H9 (cell line): Measurements from ENCODE around the gene PGLYRP2. TPM values are rescaled to one million over a fixed set of nuclear protein-coding genes. Genes with fewer than 3 reads are reported as not detected.

Experiments
- DNase-seq: peaks from one replicate; pipeline ENCODE4 v3.0.0-alpha.2; 2017
- H2AFZ ChIP-seq: one replicate; pipeline ENCODE4 v1.6.1; 2013; ENCODE audit warnings: mild to moderate bottlenecking, low read length, control low read depth, moderate library complexity
- H2AK5ac ChIP-seq: 2 replicates; pipeline ENCODE4 v1.6.1; 2013; ENCODE audit warnings: low read length, control low read depth, mixed read lengths; ENCODE audit not compliant: insufficient read length
- H2BK120ac ChIP-seq: one replicate; pipeline ENCODE4 v1.6.1; 2013; ENCODE audit warnings: low read depth, mild to moderate bottlenecking, low read length, control low read depth, inconsistent platforms; ENCODE audit not compliant: poor library complexity, severe bottlenecking
- H2BK12ac ChIP-seq: 2 replicates; pipeline ENCODE4 v1.6.1; 2013; ENCODE audit warnings: low read length, control low read depth, mixed read lengths, low read depth; ENCODE audit not compliant: insufficient read length
- H2BK15ac ChIP-seq: 2 replicates; pipeline ENCODE4 v1.6.1; 2013; ENCODE audit warnings: low read depth, low read length, control low read depth
- H2BK20ac ChIP-seq: one replicate; pipeline ENCODE4 v1.6.1; 2013; ENCODE audit warnings: low read depth, mild to moderate bottlenecking, low read length, control low read depth, inconsistent platforms; ENCODE audit not compliant: poor library complexity, severe bottlenecking
- H2BK5ac ChIP-seq: 2 replicates; pipeline ENCODE4 v1.6.1; 2013; ENCODE audit warnings: low read length, control low read depth, mixed read lengths; ENCODE audit not compliant: insufficient read length
- H3K14ac ChIP-seq: 2 replicates; pipeline ENCODE4 v1.6.1; 2013; ENCODE audit warnings: low read length, control low read depth; ENCODE audit not compliant: insufficient read depth
- H3K18ac ChIP-seq: 2 replicates; pipeline ENCODE4 v1.6.1; 2013; ENCODE audit warnings: low read depth, mild to moderate bottlenecking, mixed read lengths, low read length, control low read depth; ENCODE audit not compliant: insufficient read length
- H3K23ac ChIP-seq: 2 replicates; pipeline ENCODE4 v1.6.1; 2013; ENCODE audit warnings: low read length, control low read depth, mixed read lengths, low read depth; ENCODE audit not compliant: insufficient read length
- H3K23me2 ChIP-seq: 2 replicates; pipeline ENCODE4 v1.6.1; 2013; ENCODE audit warnings: low read depth, mild to moderate bottlenecking, mixed read lengths, low read length, control low read depth; ENCODE audit not compliant: insufficient read length, poor library complexity, severe bottlenecking
- H3K27ac ChIP-seq: 2 replicates; pipeline ENCODE4 v1.5.1; 2013; ENCODE audit warnings: low read length, control low read depth, mixed read lengths, low read depth; ENCODE audit not compliant: insufficient read length
- H3K27me3 ChIP-seq: 2 replicates; pipeline ENCODE4 v1.6.1; 2013; ENCODE audit warnings: low read length, control low read depth, inconsistent platforms; ENCODE audit not compliant: insufficient read depth
- H3K4ac ChIP-seq: 2 replicates; pipeline ENCODE4 v1.6.1; 2013; ENCODE audit warnings: low read depth, mild to moderate bottlenecking, control low read depth, inconsistent platforms, low read length, moderate library complexity
- H3K4me1 ChIP-seq: 2 replicates; pipeline ENCODE4 v1.6.1; 2013; ENCODE audit warnings: low read length, control low read depth, inconsistent platforms; ENCODE audit not compliant: insufficient read depth
- H3K4me2 ChIP-seq: 2 replicates; pipeline ENCODE4 v1.6.1; 2013; ENCODE audit warnings: low read length, control low read depth, mixed read lengths; ENCODE audit not compliant: insufficient read length, insufficient read depth
- H3K56ac ChIP-seq: 2 replicates; pipeline ENCODE4 v1.6.1; 2013; ENCODE audit warnings: low read depth, mild to moderate bottlenecking, mixed read lengths, low read length, control low read depth; ENCODE audit not compliant: insufficient read length
- H3K79me1 ChIP-seq: 2 replicates; pipeline ENCODE4 v1.6.1; 2013; ENCODE audit warnings: low read depth, mild to moderate bottlenecking, moderate library complexity, low read length, control low read depth, inconsistent platforms; ENCODE audit not compliant: insufficient read depth, poor library complexity, severe bottlenecking
- H3K79me2 ChIP-seq: 2 replicates; pipeline ENCODE4 v1.6.1; 2013; ENCODE audit warnings: low read length, control low read depth, inconsistent platforms; ENCODE audit not compliant: insufficient read depth
- H3K9ac ChIP-seq: 2 replicates; pipeline ENCODE4 v1.6.1; 2013; ENCODE audit warnings: low read length, control low read depth, mixed read lengths; ENCODE audit not compliant: insufficient read length; ENCODE audit errors: extremely low read depth
- H3K9me3 ChIP-seq: one replicate; pipeline ENCODE4 v1.6.1; 2013; ENCODE audit warnings: low read depth, low read length, inconsistent platforms; ENCODE audit not compliant: control insufficient read depth
- H3T11ph ChIP-seq: one replicate; pipeline ENCODE4 v1.6.1; 2013; ENCODE audit warnings: mild to moderate bottlenecking, low read length, control low read depth, inconsistent platforms
- H4K20me1 ChIP-seq: one replicate; pipeline ENCODE4 v1.6.1; 2013; ENCODE audit not compliant: control insufficient read depth, insufficient read length, insufficient read depth
- H4K5ac ChIP-seq: 2 replicates; pipeline ENCODE4 v1.6.1; 2013; ENCODE audit warnings: low read depth, mild to moderate bottlenecking, mixed read lengths, low read length, control low read depth; ENCODE audit not compliant: insufficient read length
- H4K8ac ChIP-seq: replicated peaks from 2 replicates; pipeline ENCODE4 v1.6.1; 2013; ENCODE audit warnings: low read length, control low read depth, mixed read lengths, low read depth; ENCODE audit not compliant: insufficient read length
- H4K91ac ChIP-seq: 2 replicates; pipeline ENCODE4 v1.6.1; 2013; ENCODE audit warnings: low read depth, mild to moderate bottlenecking, moderate library complexity, mixed read lengths, low read length, control low read depth; ENCODE audit not compliant: insufficient read length
- H3K27ac Mint-ChIP-seq, 3 experiments: 2 replicates in 2 of 3; 3 replicates in 1 of 3; pipeline ENCODE4 v1.8.0; 2020 to 2021; ENCODE audit warnings: mixed read lengths in 3 of 3, mild to moderate bottlenecking in 1 of 3, moderate library complexity in 1 of 3
- H3K27me3 Mint-ChIP-seq: 2 replicates; pipeline ENCODE4 v1.8.0; 2021; ENCODE audit warnings: low read depth, mild to moderate bottlenecking, moderate library complexity, mixed read lengths
- H3K36me3 Mint-ChIP-seq, 3 experiments: 2 replicates in 2 of 3; 3 replicates in 1 of 3; pipeline ENCODE4 v1.8.0; 2020 to 2021; ENCODE audit warnings: low read depth in 3 of 3, mixed read lengths in 3 of 3; ENCODE audit not compliant: insufficient read depth in 1 of 3
- H3K4me1 Mint-ChIP-seq, 2 experiments: 2 replicates each; pipeline ENCODE4 v1.8.0; 2020; ENCODE audit warnings: mixed read lengths in 2 of 2
- H3K4me3 Mint-ChIP-seq, 2 experiments: 2 replicates in 1 of 2; 3 replicates in 1 of 2; pipeline ENCODE4 v1.8.0; 2020 to 2021; ENCODE audit warnings: mild to moderate bottlenecking in 2 of 2, mixed read lengths in 2 of 2, moderate library complexity in 1 of 2
- H3K9me3 Mint-ChIP-seq, 2 experiments: 2 replicates in 1 of 2; 3 replicates in 1 of 2; pipeline ENCODE4 v1.8.0; 2020; ENCODE audit warnings: mild to moderate bottlenecking in 2 of 2, mixed read lengths in 2 of 2, moderate library complexity in 1 of 2
- WGBS: extraction: QIAGEN DNeasy Blood & Tissue Kit; methylation state at CpG from one replicate; pipeline ENCODE4 v1.1.7; 2013; ENCODE audit warnings: missing lambda C conversion rate, low lambda C conversion rate, mixed read lengths; ENCODE audit not compliant: insufficient read length; ENCODE audit errors: extremely low coverage; 5-methylcytosine and 5-hydroxymethylcytosine counted together
- total RNA-seq: library from RNA; stranded (reverse); gene quantifications from 2 replicates; pipeline ENCODE4 v1.2.1, GENCODE V29; 2021
- TF ChIP-seq, protein P1 (sequence below): fragments of 200-600 bp; sonication (generic); conservative IDR thresholded peaks from 3 replicates; pipeline ENCODE4 v1.8.0; 2021; ENCODE audit warnings: antibody characterized with exemption, mild to moderate bottlenecking

PGLYRP2 gene
- total RNA-seq, 1 experiment from 2014 or later: not detected

DNA sequence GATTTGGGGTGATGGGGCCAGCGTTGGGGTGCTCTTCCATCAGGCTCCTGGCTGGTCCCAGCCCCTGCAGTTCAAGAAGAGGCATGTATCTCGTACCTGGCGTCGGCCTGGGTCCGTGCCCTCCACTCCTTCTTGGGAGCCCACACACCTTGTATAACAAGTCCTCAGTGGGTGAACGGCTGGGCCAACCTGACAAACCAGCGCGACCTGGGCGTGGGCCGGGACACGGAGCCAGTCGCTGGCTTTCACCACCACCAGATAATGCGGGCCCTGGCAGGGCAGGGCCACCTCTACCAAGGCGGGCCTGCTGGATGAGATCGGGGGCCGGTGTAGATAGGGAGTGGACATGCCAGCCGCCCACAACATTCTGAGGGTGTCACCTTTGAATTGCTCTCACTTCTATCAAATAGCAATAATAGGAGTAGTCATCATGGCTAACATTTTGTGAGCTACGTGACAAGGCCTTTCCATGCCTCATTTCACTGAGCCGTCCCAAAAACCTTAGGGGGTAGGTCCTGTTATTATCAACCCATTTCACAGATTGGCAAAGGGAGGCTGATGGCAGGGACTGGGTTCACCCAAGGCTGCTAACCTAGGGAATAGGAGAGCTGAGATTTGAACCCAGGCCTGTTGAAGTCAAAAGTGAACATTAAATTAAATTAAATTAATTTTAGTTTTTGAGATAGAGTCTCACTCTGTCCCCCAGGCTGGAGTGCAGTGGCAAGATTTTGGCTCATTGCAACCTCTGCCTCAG is 32.5 kb upstream of the PGLYRP2 start:
- H3K36me3 Mint-ChIP-seq: peaks cover 5 to 25% (median 5%) of the 10 kb centered on the region in 3 experiments; a peak in 4 of 7 replicates
- no peaks in the 10 kb centered on the region for H3K4me1 ChIP-seq
- TF ChIP-seq, protein P1, sequence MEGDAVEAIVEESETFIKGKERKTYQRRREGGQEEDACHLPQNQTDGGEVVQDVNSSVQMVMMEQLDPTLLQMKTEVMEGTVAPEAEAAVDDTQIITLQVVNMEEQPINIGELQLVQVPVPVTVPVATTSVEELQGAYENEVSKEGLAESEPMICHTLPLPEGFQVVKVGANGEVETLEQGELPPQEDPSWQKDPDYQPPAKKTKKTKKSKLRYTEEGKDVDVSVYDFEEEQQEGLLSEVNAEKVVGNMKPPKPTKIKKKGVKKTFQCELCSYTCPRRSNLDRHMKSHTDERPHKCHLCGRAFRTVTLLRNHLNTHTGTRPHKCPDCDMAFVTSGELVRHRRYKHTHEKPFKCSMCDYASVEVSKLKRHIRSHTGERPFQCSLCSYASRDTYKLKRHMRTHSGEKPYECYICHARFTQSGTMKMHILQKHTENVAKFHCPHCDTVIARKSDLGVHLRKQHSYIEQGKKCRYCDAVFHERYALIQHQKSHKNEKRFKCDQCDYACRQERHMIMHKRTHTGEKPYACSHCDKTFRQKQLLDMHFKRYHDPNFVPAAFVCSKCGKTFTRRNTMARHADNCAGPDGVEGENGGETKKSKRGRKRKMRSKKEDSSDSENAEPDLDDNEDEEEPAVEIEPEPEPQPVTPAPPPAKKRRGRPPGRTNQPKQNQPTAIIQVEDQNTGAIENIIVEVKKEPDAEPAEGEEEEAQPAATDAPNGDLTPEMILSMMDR: no peak
- H2BK5ac ChIP-seq: no peak overlapping the region
- no peak overlapping the region for H4K91ac ChIP-seq
- H2BK20ac ChIP-seq: no peak overlapping the region
- no peak overlapping the region for H2BK12ac ChIP-seq
- no peak overlapping the region for H2AFZ ChIP-seq
- no peaks in the 10 kb centered on the region for H3K27me3 ChIP-seq
- H3K9me3 Mint-ChIP-seq: peaks cover 55 to 91% of the 10 kb centered on the region in 2 experiments
- no peak overlapping the region for H2BK15ac ChIP-seq
- H3K79me2 ChIP-seq: no peaks in the 10 kb centered on the region
- H3K23ac ChIP-seq: no peak overlapping the region
- no peak for DNase-seq
- WGBS: no CpG with 5 or more reads among the region's 19 CpGs
- H2BK120ac ChIP-seq: no peak overlapping the region
- no peak overlapping the region for H3K27ac ChIP-seq
- no peak overlapping the region for H3K18ac ChIP-seq
- no peak overlapping the region for H4K5ac ChIP-seq
- H3K14ac ChIP-seq: no peak overlapping the region
- no peaks in the 10 kb centered on the region for H3K4me1 Mint-ChIP-seq
- H3K4me2 ChIP-seq: no peak overlapping the region
- H3K27ac Mint-ChIP-seq: no peak overlapping the region
- H3K9ac ChIP-seq: no peak overlapping the region
- H2AK5ac ChIP-seq: no peak overlapping the region
- H3K9me3 ChIP-seq: peaks cover 80% of the 10 kb centered on the region
- H3K4me3 Mint-ChIP-seq: no peak overlapping the region
- no peaks in the 10 kb centered on the region for H4K20me1 ChIP-seq
- H3K4ac ChIP-seq: no peak overlapping the region
- no peak overlapping the region for H3K56ac ChIP-seq
- no peaks in the 10 kb centered on the region for H3K79me1 ChIP-seq
- no peaks in the 10 kb centered on the region for H3K23me2 ChIP-seq
- no peak overlapping the region for H3T11ph ChIP-seq
- H3K27me3 Mint-ChIP-seq: peaks cover 5% of the 10 kb centered on the region
- H4K8ac ChIP-seq: no peak overlapping the region
